Epithelial cell of esophagus (primary cell): ENCODE measurements around the gene ACYP1.

Experiments
- DNase-seq: peaks from one replicate; pipeline ENCODE4 v3.0.0; 2010; ENCODE audit warnings: low read depth
- H3K4me3 ChIP-seq: 2 replicates; pipeline ENCODE4 v1.5.1; 2011; ENCODE audit warnings: mild to moderate bottlenecking, low read length, control low read depth
- TF ChIP-seq, protein P1 (sequence below): IDR thresholded peaks from 2 replicates; pipeline ENCODE4 v1.5.1; 2011; ENCODE audit warnings: low read depth, mild to moderate bottlenecking, low read length, control low read depth, inconsistent platforms; ENCODE audit not compliant: insufficient read depth; ENCODE audit errors: missing control alignments

ACYP1 gene

DNA sequence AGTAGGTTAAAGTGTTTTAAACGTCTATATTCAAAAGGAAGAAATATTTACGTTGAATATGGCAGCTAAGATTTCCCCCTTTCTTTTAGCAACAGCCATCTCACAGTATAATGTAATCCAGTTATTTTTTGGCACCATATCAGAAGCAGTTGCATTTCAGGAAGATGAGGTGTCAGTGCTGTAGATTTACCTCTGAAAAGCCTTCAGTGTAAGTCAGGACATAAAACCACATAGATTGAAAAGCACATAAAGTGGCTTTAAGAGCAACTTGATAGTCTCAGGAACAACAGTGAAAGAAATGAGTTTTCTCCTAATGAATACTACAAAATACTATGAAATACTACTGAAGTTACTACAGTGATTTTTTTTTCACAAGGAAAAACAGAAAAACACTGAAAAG lies 19.5 kb downstream of the ACYP1 start:
- peak; percentile 61 for DNase-seq
- TF ChIP-seq, protein P1, sequence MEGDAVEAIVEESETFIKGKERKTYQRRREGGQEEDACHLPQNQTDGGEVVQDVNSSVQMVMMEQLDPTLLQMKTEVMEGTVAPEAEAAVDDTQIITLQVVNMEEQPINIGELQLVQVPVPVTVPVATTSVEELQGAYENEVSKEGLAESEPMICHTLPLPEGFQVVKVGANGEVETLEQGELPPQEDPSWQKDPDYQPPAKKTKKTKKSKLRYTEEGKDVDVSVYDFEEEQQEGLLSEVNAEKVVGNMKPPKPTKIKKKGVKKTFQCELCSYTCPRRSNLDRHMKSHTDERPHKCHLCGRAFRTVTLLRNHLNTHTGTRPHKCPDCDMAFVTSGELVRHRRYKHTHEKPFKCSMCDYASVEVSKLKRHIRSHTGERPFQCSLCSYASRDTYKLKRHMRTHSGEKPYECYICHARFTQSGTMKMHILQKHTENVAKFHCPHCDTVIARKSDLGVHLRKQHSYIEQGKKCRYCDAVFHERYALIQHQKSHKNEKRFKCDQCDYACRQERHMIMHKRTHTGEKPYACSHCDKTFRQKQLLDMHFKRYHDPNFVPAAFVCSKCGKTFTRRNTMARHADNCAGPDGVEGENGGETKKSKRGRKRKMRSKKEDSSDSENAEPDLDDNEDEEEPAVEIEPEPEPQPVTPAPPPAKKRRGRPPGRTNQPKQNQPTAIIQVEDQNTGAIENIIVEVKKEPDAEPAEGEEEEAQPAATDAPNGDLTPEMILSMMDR, result no peak
- no peak overlapping the region for H3K4me3 ChIP-seq

DNA sequence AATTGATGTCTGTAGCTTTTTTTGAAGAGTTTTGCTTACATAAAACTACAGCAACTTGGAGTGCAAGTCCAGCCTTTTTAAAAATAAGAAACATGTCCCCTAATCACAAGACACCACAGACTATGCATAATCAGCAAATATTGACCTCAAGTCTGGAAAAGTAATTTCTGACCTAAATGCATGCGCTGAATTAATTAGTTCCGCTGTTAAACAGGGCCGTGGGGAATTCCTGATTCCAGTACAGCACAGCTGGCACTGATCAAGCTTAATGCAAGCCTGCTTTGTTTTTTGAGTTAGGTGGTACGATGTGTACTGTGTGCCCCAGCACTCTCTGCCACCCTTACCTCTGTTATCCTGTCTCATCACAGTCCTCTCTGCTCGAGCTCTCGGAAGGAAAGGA lies 21.8 kb downstream of the ACYP1 start:
- no peak overlapping the region for H3K4me3 ChIP-seq
- no peak for DNase-seq

DNA sequence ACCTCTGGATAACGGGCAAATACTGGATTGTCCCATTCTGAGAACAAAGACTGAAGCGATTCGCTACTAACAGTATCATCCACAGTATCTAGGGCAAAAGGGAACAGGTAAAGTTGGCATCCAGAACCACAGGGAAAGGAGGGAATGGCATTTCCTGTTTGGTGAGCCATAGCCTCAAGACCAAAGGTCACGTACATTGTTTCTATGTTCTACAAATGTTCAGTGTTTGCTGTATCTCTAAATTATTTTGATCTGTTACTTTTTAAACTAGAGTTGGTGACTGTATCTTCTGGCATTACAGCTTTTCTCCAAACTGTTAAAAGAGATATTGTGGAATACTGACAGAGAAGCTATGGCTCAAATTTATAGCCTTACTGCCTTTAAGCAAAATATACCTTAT lies 22.2 kb downstream of the ACYP1 start:
- TF ChIP-seq, protein P1, result no peak
- DNase-seq, result no peak
- no peak overlapping the region for H3K4me3 ChIP-seq

More for the DNA sequence above, 21.8 kb downstream of the ACYP1 start:
- TF ChIP-seq, protein P1, result no peak

DNA sequence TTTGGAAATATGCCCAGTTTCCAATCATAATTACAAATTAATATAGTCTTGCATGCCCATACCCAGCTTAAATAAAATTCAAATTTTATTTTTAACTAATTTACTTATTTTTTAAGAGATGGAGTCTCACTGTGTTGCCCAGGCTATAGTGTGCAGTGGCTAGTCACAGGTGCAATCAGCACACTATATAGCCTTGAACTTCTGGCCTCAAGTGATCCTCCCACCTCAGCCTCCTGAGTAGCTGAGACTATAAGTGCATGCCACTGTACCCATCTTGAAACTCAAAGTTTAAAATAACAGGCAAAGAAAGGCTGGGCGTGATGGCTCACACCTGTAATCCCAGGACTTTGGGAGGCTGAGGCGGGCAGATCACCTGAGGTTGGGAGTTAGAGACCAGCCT lies 22.9 kb downstream of the ACYP1 start:
- no peak for DNase-seq
- TF ChIP-seq, protein P1, result no peak

DNA sequence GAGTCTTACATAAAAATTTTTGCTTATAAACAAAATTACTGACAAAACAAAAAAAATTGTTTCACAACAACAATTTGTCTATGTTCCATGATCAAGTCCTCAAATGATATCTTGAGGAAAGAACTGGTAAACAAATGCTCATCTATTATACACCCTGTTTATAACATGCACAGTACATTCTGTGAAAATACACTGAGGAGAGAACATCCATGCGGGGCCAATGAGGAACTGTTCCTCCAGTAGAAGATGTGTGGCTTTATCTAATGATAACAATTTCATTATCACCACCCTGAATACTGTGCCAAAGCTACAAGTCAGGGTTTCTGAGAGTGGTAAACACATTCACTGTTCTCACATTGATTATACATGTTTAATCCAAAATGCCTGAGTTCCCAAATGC lies 23.3 kb downstream of the ACYP1 start:
- no peak for DNase-seq
- no peak overlapping the region for H3K4me3 ChIP-seq
- TF ChIP-seq, protein P1, result no peak

More for the DNA sequence above, 22.9 kb downstream of the ACYP1 start:
- H3K4me3 ChIP-seq, result no peak overlapping the region

DNA sequence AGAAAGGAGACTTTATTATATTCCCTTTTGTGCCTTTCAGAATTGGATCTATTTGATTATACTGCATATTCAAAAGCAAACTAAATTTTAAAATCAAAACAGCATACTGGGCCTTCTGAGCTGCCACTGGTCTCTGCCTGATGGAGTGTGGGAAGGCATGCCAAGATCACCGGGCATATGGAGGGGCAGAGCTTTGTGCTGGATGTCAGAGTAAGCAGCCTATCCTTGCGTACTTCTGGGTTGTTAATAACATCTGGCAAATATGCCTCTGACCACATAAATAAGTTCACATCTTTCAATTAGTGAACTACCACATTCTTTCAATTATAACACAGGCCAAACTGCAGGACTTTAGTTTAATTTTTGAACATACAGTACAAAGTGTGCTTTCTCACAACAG lies 30.9 kb downstream of the ACYP1 start:
- TF ChIP-seq, protein P1, result no peak
- no peak overlapping the region for H3K4me3 ChIP-seq
- no peak for DNase-seq

DNA sequence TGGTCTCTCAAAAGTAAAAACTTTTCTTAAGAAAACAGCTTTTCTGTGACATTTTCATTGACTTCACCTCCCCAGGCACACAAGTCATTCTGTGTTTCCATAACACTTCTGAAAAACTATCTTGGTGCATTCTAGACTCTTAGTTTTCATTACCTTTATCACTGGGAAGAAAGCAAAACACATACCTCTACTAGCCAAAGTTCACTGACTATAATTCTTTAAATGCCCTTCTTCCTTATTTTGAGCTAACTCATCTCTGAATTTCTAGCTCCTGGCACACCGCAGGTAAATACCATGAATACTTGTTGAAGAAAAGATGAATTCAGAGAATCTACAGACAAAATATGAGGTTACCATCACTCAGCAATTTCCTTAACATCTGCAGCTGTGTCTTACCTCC lies 33.7 kb downstream of the ACYP1 start:
- TF ChIP-seq, protein P1, result no peak
- H3K4me3 ChIP-seq, result no peak overlapping the region
- no peak for DNase-seq
